Measurements from ENCODE around the gene CSNK1G1.

CSNK1G1 gene

DNA sequence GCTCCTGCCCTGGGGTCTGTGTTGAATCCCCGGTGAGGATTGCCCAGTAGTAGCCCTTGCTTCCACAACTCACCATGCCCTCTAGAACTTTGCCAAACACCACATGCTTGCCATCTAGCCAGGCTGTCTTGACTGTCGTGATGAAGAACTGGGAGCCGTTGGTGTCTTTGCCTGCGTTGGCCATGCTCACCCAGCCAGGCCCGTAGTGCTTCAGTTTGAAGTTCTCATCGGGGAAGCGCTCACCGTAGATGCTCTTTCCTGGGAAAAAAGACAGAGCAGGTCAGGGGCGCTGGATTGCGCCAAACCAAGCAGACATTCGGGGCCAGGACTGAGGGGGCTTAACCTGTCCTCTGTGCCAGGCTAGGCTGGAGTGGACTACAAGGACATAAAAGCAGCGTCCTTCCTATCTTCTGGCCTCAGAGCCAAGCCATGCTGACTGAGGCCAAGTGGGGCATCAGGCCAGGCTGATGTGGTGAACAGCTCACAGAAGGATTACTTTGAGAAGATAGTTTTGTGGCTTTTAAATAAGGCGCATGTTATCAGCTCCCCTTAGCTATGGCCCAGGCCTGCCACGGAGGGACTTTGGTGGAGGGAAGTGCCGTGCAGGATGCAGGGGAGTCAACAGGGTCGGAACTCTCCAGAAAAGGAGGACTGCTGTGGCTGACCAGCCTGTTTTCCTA lies 199.2 kb downstream of the CSNK1G1 start:
- in situ Hi-C loops (cut with MboI; ENCODE audit: low sequenced_read_pairs): no loop called here

DNA sequence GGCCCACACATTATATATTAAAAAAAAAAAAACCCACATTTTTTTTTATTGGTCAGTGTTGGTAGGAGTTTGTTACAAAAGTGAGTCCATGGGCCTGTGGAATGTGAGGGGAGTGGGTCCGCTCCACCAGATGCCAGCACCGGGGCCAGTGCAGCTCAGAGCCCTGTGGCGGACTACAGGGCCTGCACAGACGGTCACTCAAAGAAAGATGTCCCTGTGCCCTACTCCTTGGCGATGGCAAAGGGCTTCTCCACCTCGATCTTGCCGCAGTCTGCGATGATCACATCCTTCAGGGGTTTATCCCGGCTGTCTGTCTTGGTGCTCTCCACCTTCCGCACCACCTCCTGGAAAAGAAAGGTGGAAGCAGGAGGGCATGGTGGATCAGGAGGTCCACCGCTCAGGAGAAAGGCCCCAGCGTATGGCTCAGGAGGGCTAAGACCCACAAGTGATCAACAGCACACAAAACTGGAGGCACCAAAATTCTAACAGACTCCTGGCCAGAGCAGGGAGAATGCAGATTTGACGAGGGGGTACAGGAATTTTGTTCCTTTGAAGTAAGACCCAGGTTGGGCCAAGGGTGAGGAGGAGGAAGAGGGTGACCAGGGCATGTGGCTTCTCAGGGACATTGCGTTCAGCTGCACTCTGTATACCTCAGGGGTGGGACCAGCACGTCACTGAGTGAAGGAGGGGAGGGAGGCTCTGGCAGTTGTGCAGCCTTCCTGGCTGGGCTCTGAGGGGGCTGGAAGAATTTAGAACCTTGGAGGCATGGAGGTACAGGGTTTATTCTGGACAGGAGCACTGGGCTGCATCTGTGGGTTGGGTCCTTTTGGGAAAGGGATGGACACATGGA lies 199.9 kb downstream of the CSNK1G1 start:
- in situ Hi-C loops (cut with MboI; ENCODE audit: low sequenced_read_pairs): no loop called here

DNA sequence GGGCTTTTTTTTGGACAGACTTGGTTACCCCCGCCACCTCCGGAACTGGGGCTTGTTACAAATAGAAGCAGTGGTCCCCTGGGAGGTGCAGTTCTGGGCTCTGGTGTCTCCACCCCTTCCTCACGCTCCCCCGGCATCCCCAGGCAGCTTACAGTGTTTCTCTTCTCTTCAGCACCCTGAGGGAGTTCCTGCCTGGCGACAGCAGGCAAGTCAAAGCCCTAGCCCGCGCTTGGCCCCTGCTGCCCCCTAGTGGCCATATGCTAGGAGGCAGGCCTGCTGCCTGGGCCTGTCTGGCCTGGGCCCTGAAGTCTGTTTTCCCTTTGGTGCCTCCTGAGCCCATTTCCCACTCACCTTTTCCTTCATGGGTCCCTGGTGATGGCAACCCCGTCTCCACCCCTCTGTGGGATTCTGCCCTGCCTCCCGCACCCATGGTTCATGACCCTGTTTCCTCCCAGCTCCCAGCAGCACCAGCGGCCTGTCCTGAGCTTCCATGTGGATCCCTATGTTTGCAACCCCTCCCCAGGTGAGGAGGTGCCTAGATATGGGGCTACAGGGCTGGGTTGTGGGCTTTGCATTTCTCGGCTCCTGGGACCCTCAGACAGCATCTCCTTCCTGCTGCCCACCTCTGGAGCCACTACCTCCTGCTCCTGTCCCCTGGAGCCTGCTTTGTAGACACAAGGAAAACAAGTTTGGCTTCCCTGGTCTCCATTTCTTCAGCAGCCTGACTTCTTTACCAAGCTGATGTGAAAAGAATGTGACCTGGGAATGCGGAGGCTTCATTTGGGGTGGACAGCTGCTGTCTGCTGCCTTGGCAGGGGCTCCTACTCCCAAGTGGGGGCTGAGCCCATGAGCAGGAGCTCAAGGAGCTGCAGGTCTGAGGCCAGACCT lies 202.2 kb downstream of the CSNK1G1 start:
- in situ Hi-C loops (cut with MboI; ENCODE audit: low sequenced_read_pairs): no loop called here

DNA sequence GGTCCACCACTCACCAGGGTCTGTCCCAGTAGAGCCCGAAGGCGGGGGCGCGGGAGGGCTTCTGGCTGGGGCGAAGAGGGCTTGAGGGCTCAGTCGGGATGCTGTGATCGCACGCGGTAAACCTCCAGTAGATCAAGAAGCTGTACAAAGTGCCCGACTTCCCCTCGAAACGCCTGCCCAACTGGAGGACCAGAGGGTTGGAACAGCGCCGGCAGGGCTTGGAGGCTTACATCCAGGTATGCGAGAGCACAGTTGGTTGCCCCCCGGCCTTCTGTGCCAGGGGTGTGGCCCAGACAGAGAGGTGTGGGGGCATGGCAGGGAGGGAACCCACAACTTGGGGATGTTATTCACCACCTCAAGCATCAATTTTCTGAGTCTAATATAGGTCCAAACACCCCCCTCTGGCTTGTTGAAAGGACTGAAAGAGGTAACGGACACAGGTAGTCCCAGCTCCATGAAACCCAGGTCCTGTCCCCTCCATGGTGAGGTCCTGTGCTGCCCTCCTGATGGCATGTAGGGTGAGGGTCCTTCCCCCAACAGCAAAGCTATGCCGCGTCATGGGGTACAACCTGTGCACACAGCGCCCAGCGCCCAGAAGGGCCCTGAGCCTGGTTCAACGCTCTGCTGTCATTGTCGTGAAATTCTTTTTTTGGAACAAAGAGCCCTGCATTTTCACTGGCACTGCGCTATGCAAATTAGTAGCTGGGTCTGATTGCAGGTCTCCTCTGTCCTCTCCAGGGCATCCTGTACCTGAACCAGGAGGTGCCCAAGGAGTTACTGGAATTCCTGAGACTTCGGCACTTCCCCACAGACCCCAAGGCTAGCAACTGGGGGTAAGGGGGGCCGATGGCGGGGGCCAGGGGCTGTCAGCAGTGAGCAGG lies 203.2 kb downstream of the CSNK1G1 start:
- in situ Hi-C loops (cut with MboI; ENCODE audit: low sequenced_read_pairs): no loop called here

DNA sequence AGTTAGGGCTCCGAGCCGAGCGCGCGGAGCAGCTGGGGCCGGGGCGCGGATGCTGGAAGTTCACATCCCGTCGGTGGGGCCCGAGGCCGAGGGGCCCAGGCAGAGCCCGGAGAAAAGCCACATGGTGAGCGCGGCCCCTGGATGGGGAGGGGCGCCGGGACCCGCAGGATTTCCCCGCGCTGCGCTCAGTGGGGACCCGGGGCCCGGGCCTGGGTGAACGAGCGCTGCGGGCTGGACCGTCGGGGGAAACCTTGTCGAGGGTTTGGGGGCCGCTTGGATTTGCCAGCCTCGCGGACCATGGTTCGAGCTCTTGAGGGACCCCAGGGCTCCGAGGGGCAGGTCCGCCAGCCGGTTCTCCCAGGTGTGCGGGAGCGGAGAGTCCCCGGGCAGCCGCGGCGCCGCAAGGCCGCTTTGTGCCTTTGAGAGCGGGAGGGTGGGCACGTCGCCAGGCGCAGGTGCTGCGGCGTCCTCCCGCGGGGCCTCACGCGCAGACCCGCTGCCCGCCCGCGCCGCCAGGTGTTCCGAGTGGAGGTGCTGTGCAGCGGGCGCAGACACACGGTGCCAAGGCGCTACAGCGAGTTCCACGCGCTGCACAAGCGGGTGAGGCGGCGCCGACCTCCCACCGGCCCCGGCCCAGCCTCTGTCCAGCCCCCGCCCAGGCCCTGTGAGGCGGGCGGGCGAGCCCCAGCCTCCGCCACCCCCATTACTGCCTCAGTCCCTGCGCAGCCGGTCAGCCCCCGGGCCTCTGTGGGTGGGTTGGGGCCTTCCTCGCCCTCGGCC lies 204.1 kb downstream of the CSNK1G1 start, which contains the start of gene SNX22:
Gene SNX22, plus strand, starts transcription at position 5 of the 780 bp plus-strand sequence. Its CDS starts 45 bp downstream, at position 50.
- in situ Hi-C loops (cut with MboI; ENCODE audit: low sequenced_read_pairs): no loop called here

GRCh38 chr15:64149893-64150578 lies 205.9 kb downstream of the CSNK1G1 start:
- in situ Hi-C loops (cut with MboI; ENCODE audit: low sequenced_read_pairs): no loop called here

DNA sequence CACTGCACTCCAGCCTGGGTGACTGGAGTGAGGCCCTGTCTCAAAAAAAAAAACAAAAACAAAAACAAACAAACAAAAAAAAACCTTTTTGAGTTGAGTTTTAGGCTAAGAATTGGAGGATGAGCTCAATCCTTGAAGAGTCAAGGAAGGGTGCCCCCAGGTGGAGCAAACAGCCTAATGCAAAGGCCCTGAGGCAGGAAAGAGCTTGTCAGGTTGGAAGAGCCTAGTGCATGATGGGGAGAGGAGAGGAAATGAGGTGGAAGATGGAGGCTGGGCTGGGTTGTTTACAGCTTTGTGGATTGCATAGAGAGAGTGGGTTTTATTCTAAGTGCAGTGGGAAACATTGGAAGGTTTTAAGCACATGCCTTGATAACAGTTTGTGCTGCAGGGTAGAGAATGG lies 206.5 kb downstream of the CSNK1G1 start:
- in situ Hi-C loops (cut with MboI; ENCODE audit: low sequenced_read_pairs): no loop called here

- in situ Hi-C loops (cut with MboI; ENCODE audit: low sequenced_read_pairs): no loop called here
These were observed 207.4 kb downstream of the CSNK1G1 start for GRCh38 chr15:64148581-64148980.

- in situ Hi-C loops (cut with MboI; ENCODE audit: low sequenced_read_pairs): no loop called here
These were observed 207.8 kb downstream of the CSNK1G1 start for GRCh38 chr15:64148168-64148567.

DNA sequence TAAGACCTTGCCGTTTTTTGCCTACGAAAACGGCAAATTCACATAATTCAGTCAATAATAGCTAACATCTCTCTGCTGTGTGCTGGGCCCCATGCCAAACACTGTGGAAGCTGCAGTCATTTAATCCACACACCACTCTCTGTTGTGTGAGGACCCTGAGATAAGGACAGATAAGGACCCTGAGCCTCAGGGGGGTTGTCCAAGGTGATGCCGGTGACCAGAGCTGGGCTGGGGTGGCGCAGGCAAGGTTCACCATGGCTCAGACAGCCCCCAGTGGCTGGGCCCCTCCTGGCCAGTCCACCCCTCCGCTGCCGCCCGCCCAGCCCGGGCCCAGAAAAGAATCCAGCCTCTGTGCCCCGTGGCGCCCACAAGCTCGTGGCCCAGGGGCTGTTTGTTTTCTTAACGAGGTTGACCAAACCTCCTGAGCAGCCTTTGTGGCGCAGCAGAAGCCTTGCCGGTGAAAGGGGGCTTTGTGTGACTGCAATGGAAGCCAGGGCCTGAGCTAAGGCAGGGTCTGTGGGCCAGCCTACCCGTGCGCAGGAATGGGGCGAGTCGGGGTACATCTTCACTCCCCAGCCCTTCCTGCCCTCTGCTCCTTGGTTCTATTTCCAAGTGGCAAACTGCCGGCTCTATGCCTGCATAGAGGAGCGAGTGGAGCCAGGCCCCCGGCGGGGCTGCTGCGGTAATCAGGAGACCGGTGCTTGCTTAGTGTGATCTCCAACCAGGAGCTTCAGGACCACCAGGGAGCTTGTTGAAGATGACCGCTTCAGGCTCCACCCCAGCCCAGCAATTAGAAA lies 208.9 kb downstream of the CSNK1G1 start:
- in situ Hi-C loops (cut with MboI; ENCODE audit: low sequenced_read_pairs): no loop called here

DNA sequence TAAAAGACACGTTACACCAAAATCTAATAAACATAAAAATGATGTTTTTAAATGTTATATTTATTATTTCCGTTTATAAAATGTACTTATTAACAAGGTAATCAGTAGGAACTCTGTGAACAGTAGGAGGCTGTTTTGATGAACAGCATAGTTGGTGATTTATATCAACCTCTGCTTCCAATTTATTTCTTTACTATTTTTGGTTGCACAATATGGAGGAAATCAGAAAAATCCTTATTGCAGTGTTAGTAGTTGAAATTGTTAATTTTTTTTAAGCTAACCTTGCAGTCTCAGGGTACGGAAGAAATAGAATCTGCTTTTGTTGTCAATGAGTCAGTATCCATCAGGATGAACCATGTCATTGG lies 209.5 kb downstream of the CSNK1G1 start:
- in situ Hi-C loops (cut with MboI; ENCODE audit: low sequenced_read_pairs): no loop called here

DNA sequence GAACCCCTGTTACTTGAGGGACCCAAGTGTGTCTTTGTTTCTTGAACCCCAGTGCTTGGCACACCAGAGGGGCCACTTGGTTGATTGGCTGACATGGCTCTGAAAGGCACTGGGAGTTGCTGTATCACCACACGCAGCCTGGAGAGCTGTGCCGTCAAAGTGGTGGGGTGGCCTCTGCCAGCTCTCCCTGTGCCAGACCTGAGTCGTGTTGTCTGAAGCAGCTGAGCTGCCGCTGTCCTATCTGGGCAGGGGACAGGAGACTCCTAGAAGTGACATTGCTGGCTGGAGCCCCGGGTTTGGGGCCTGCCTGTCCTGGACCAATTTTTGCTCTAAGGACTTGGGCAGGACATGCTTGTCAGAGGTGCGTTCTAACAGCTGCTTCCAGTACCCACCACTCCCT lies 209.9 kb downstream of the CSNK1G1 start:
- in situ Hi-C loops (cut with MboI; ENCODE audit: low sequenced_read_pairs): no loop called here

DNA sequence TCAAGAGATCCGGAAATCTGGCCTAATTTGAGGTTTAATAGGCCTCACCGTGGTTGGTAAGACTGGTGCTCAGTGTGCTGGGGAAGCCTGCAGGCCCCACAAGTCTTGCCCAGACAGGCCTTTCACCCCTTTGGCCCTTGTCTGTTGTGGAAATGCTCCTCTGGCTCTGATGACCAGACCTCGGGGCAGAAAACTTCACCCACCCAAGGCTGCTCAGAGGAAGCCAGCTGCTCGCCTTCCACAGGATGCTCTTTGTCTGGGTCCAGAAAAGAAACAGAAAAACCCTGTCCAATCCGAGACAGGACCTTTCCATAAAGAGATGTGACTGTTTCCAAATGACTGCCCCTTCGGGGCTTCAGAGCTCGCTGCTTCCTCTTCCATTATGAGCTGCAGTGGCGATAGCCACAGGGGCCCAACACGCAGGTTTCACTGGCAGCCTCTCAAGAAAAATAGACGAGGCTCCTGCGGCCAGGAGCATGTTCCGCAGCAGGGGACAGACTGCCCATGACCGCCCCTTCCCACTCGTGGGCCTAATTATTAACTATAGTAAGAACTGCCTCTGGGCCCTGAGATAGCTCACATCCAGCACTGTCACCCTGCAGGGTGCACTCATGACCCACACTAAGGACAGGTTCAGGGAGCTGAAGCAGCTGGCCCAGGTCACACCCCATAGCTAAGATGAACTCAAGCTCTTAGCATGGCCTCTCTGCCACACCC lies 211.2 kb downstream of the CSNK1G1 start:
- in situ Hi-C loops (cut with MboI; ENCODE audit: low sequenced_read_pairs): no loop called here

- in situ Hi-C loops (cut with MboI; ENCODE audit: low sequenced_read_pairs): no loop called here
These were observed 211.8 kb downstream of the CSNK1G1 start for GRCh38 chr15:64144192-64144564.

GRCh38 chr15:64143276-64143675 lies 212.7 kb downstream of the CSNK1G1 start:
- in situ Hi-C loops (cut with MboI; ENCODE audit: low sequenced_read_pairs): no loop called here

DNA sequence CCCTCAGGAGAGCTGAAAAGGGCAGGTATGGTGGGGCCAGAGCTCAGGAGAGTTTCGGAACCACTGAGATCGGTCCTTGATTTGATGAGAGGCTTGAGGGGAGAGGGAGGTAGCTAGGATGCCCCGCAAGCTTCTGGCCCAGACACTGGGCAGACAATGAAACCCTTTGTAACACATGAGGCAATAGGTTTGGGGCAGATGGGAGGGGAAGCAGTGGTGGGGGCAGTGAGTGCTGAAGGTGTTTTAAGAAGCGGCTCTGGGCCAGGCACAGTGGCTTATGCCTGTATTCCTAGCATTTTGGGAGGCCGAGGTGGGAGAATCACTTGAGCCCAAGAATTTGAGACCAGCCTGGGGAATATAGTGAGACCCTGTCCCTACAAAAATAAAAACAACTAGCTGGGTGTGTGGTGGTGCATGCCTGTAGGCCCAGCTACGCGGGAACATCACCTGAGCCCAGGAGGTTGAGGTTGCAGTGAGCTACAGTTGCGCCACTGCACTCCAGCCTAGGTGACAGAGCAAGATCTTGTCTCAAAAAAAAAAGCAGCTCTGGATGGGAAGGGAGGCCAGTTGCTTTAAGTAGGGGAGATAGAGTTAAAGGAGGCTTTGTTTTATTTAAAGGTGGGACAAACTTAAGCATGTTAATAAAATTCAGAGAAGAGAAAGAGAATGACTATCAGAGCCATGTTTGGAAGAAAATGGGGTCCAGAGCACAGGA lies 214.0 kb downstream of the CSNK1G1 start:
- in situ Hi-C loops (cut with MboI; ENCODE audit: low sequenced_read_pairs): no loop called here

All from HL-60/S4 (cell line).